NB4 (cell line): Measurements from ENCODE around the gene SEC61A1.

Experiments used
- MYC ChIP-seq: IDR thresholded peaks from 2 replicates; pipeline ENCODE4 v1.6.1; 2011; ENCODE audit warnings: low read depth, low read length
- POLR2A ChIP-seq: IDR thresholded peaks from 2 replicates; pipeline ENCODE4 v1.6.1; 2011; ENCODE audit warnings: mild to moderate bottlenecking; ENCODE audit not compliant: insufficient read length; ENCODE audit errors: extremely low read depth
- TF ChIP-seq, protein P1 (sequence below): IDR thresholded peaks from one replicate; pipeline ENCODE4 v1.5.1; 2012; ENCODE audit warnings: low read depth, low read length
- TF ChIP-seq, protein P2 (sequence below): IDR thresholded peaks from 2 replicates; pipeline ENCODE4 v1.6.1; 2011; ENCODE audit warnings: low read depth, low read length

GRCh38 chr3:128074851-128075521 lies 22.7 kb downstream of the SEC61A1 start:
- TF ChIP-seq POLR2A (no peak), MYC (no peak)
- TF ChIP-seq, protein P1, sequence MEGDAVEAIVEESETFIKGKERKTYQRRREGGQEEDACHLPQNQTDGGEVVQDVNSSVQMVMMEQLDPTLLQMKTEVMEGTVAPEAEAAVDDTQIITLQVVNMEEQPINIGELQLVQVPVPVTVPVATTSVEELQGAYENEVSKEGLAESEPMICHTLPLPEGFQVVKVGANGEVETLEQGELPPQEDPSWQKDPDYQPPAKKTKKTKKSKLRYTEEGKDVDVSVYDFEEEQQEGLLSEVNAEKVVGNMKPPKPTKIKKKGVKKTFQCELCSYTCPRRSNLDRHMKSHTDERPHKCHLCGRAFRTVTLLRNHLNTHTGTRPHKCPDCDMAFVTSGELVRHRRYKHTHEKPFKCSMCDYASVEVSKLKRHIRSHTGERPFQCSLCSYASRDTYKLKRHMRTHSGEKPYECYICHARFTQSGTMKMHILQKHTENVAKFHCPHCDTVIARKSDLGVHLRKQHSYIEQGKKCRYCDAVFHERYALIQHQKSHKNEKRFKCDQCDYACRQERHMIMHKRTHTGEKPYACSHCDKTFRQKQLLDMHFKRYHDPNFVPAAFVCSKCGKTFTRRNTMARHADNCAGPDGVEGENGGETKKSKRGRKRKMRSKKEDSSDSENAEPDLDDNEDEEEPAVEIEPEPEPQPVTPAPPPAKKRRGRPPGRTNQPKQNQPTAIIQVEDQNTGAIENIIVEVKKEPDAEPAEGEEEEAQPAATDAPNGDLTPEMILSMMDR: no peak
- TF ChIP-seq, protein P2, sequence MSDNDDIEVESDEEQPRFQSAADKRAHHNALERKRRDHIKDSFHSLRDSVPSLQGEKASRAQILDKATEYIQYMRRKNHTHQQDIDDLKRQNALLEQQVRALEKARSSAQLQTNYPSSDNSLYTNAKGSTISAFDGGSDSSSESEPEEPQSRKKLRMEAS: no peak
